HEK293T (cell line): Measurements from ENCODE around the gene FIS1.

Experiments used
- ARNT ChIP-seq: fragments of 450-650 bp; IDR thresholded peaks from 2 replicates; pipeline ENCODE4 v1.6.1; 2017; ENCODE audit warnings: mild to moderate bottlenecking
- FOXK2 ChIP-seq: fragments of 450-650 bp; IDR thresholded peaks from 2 replicates; pipeline ENCODE4 v1.6.1; 2016; ENCODE audit warnings: mild to moderate bottlenecking
- NFRKB ChIP-seq: fragments of 450-650 bp; IDR thresholded peaks from 2 replicates; pipeline ENCODE4 v1.6.1; 2016; ENCODE audit warnings: mild to moderate bottlenecking, moderate library complexity
- ZNF384 ChIP-seq: fragments of 450-650 bp; IDR thresholded peaks from 2 replicates; pipeline ENCODE4 v1.6.1; 2016

GRCh38 chr7:101231644-101232043, 13.2 kb downstream of the FIS1 start:
- no peak for TF ChIP-seq NFRKB
- TF ChIP-seq ZNF384, result no peak
- TF ChIP-seq ARNT, result no peak
- TF ChIP-seq FOXK2, result no peak
